ENCODE measurements around the gene POLR3F. TPM values are rescaled to one million over a fixed set of nuclear protein-coding genes. Genes with fewer than 3 reads are reported as not detected.

POLR3F gene
- total RNA-seq, 4 donors from 2014 or later, result 1.8 to 19.0 (median 6.9) TPM

GRCh38 chr20:18430172-18430826, 36.9 kb upstream of the POLR3F start:
- TF ChIP-seq, protein P1, sequence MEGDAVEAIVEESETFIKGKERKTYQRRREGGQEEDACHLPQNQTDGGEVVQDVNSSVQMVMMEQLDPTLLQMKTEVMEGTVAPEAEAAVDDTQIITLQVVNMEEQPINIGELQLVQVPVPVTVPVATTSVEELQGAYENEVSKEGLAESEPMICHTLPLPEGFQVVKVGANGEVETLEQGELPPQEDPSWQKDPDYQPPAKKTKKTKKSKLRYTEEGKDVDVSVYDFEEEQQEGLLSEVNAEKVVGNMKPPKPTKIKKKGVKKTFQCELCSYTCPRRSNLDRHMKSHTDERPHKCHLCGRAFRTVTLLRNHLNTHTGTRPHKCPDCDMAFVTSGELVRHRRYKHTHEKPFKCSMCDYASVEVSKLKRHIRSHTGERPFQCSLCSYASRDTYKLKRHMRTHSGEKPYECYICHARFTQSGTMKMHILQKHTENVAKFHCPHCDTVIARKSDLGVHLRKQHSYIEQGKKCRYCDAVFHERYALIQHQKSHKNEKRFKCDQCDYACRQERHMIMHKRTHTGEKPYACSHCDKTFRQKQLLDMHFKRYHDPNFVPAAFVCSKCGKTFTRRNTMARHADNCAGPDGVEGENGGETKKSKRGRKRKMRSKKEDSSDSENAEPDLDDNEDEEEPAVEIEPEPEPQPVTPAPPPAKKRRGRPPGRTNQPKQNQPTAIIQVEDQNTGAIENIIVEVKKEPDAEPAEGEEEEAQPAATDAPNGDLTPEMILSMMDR (IDR thresholded peaks at IDR 0.05), result no peak
- TF ChIP-seq POLR2A (IDR thresholded peaks at IDR 0.05), result no peak
- intact Hi-C loops (cut with DNase I; ENCODE audit: low total_unique reads), result no loop called here

GRCh38 chr20:18431206-18431605, 36.0 kb upstream of the POLR3F start:
- no peak for DNase-seq
- TF ChIP-seq POLR2A (IDR thresholded peaks at IDR 0.05), result no peak
- Histone ChIP-seq H3K36me3 (no peaks in the 10 kb centered on the region), H3K9me3 (no peaks in the 10 kb centered on the region), H3K27ac (no peak overlapping the region), H3K4me3 (no peak overlapping the region), H3K27me3 (no peaks in the 10 kb centered on the region), H3K4me1 (no peaks in the 10 kb centered on the region)
- intact Hi-C loops (cut with DNase I; ENCODE audit: low total_unique reads), result no loop called here

More at GRCh38 chr20:18430172-18430826, 36.9 kb upstream of the POLR3F start:
- H3K27me3 ChIP-seq, result no peaks in the 10 kb centered on the region
- no peak for DNase-seq
- no peak overlapping the region for H3K4me3 ChIP-seq
- H3K9me3 ChIP-seq, result no peaks in the 10 kb centered on the region
- H3K27ac ChIP-seq, result no peak overlapping the region
- H3K4me1 ChIP-seq, result no peaks in the 10 kb centered on the region
- no peaks in the 10 kb centered on the region for H3K36me3 ChIP-seq

GRCh38 chr20:18436847-18437246, 30.3 kb upstream of the POLR3F start:
- no peak overlapping the region for H3K4me3 ChIP-seq
- no peaks in the 10 kb centered on the region for H3K36me3 ChIP-seq
- no peaks in the 10 kb centered on the region for H3K4me1 ChIP-seq
- TF ChIP-seq, protein P1 (IDR thresholded peaks at IDR 0.05), result no peak
- TF ChIP-seq POLR2A (IDR thresholded peaks at IDR 0.05), result no peak
- H3K9me3 ChIP-seq, result no peaks in the 10 kb centered on the region
- H3K27me3 ChIP-seq, result no peaks in the 10 kb centered on the region
- no peak overlapping the region for H3K27ac ChIP-seq
- DNase-seq, result no peak
- intact Hi-C loops (cut with DNase I; ENCODE audit: low total_unique reads), result no loop called here

DNA sequence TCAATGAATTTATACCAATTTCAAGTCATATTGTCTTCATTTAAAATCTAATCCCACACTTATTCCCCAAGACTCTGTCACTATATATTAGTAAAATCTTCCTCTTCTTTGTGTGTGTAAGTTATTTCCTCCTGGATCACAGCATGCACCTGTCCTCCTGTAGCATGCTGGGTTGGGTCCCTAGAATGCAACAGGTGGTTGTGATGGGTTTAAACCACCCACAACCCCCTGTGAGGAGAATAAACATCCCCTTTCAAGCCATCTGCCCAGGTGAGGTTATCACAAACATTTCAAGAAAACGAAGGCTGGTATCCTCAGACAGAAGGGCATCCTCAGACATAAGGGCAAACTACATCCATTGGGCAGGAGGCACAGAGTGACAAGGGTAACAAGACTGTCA, 26.8 kb upstream of the POLR3F start:
- intact Hi-C loops (cut with DNase I; ENCODE audit: low total_unique reads), result no loop called here
- no peaks in the 10 kb centered on the region for H3K9me3 ChIP-seq
- TF ChIP-seq POLR2A (IDR thresholded peaks at IDR 0.05), result no peak
- TF ChIP-seq, protein P1 (IDR thresholded peaks at IDR 0.05), result no peak
- DNase-seq, result no peak
- no peaks in the 10 kb centered on the region for H3K27me3 ChIP-seq
- H3K4me3 ChIP-seq, result no peak overlapping the region
- no peaks in the 10 kb centered on the region for H3K4me1 ChIP-seq
- H3K27ac ChIP-seq, result no peak overlapping the region
- H3K36me3 ChIP-seq, result no peaks in the 10 kb centered on the region

DNA sequence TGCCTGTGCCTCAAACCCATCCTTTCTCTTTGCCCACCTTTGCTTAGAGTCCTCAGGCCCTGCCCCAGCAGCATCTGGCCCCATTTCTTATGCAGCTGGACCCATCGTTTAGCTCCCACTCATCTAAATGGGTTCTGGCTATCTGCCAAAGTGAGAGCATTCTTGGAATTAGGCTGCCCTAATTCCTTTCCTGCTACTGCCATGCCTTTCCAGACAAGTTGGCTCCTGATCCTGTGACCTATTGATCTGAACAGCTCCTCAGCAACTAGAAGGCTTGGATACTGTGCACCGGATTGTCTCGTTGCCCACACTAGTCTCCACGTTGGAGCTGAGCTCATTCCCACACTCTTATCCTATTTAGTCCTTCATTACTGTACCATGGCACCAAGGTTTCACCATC, 23.3 kb upstream of the POLR3F start:
- TF ChIP-seq, protein P1 (IDR thresholded peaks at IDR 0.05), result no peak
- no peak for TF ChIP-seq POLR2A (IDR thresholded peaks at IDR 0.05)
- no peaks in the 10 kb centered on the region for H3K27me3 ChIP-seq
- H3K4me1 ChIP-seq, result no peaks in the 10 kb centered on the region
- no peaks in the 10 kb centered on the region for H3K9me3 ChIP-seq
- no peak overlapping the region for H3K4me3 ChIP-seq
- no peak for DNase-seq
- H3K36me3 ChIP-seq, result no peaks in the 10 kb centered on the region
- H3K27ac ChIP-seq, result no peak overlapping the region
- intact Hi-C loops (cut with DNase I; ENCODE audit: low total_unique reads), result no loop called here

DNA sequence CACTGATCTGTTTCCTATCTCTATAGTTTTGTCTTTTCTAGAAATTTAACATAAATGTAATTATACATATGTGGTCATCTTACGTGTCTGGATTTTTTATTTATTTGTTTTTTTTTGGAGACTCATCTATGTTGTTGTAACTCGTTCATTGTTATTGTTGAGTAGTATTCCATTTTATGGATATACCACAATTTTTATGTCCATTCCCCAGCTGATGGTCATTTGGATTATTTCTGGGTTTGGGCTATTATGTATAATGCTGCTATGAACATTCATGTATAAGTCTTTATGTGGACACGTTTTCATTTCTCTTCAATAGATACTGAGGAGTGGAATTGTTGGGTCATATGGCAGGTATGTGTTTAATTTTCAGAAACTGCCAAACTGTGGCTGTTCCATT, 10.6 kb upstream of the POLR3F start:
- DNase-seq, result no peak
- no peak overlapping the region for H3K27ac ChIP-seq
- no peaks in the 10 kb centered on the region for H3K4me1 ChIP-seq
- no peaks in the 10 kb centered on the region for H3K9me3 ChIP-seq
- intact Hi-C loops (cut with DNase I; ENCODE audit: low total_unique reads), result no loop called here
- TF ChIP-seq, protein P1 (IDR thresholded peaks at IDR 0.05), result no peak
- no peak for TF ChIP-seq POLR2A (IDR thresholded peaks at IDR 0.05)
- no peak overlapping the region for H3K4me3 ChIP-seq
- no peaks in the 10 kb centered on the region for H3K36me3 ChIP-seq
- H3K27me3 ChIP-seq, result no peaks in the 10 kb centered on the region

Data from uterus (tissue), 4 donors.